Bone marrow (tissue), 2 donors: ENCODE measurements around the gene AMACR.

Source experiments
- DNase-seq, 2 donors: peaks; one replicate each; lab custom pipeline; 2025; lab: John Stamatoyannopoulos, UW

AMACR gene

GRCh38 chr5:34007201-34007620, 639 bp downstream of the AMACR start:
- no peak for DNase-seq

- DNase-seq, result no peak
Observed at GRCh38 chr5:34005681-34006080, 2.2 kb downstream of the AMACR start.

- no peak for DNase-seq
Observed at GRCh38 chr5:34005211-34005610, 2.6 kb downstream of the AMACR start.

- DNase-seq, result no peak
Observed at GRCh38 chr5:34003941-34004340, 3.9 kb downstream of the AMACR start.

- DNase-seq, result no peak
Observed at GRCh38 chr5:34002629-34003328, 5.1 kb downstream of the AMACR start.

GRCh38 chr5:34001241-34001841, 6.5 kb downstream of the AMACR start:
- DNase-seq, result no peak

- no peak for DNase-seq
Observed at GRCh38 chr5:33999978-34000377, 7.9 kb downstream of the AMACR start.

- peak in 1 of 2 donors; percentile 29 for DNase-seq
Observed at GRCh38 chr5:33997331-33997983, 10.4 kb downstream of the AMACR start.

GRCh38 chr5:33995865-33996264, 12.0 kb downstream of the AMACR start:
- DNase-seq, result no peak

GRCh38 chr5:33994845-33995244, 13.0 kb downstream of the AMACR start:
- DNase-seq, result no peak

- DNase-seq, result no peak
Observed at GRCh38 chr5:33992864-33993263, 15.0 kb downstream of the AMACR start.

- DNase-seq, result no peak
Observed at GRCh38 chr5:33985447-33985846, 22.4 kb downstream of the AMACR start.

- no peak for DNase-seq
Observed at GRCh38 chr5:33984671-33985124, 23.2 kb downstream of the AMACR start, which contains the start of gene SLC45A2. Gene SLC45A2, minus strand, starts transcription at chr5:33984693. Its CDS starts 110 bp downstream, at chr5:33984583.

GRCh38 chr5:33984178-33984577, 23.7 kb downstream of the AMACR start:
- no peak for DNase-seq

- no peak for DNase-seq
Observed at GRCh38 chr5:33981408-33982162, 26.3 kb downstream of the AMACR start.

GRCh38 chr5:33980030-33980429, 27.8 kb downstream of the AMACR start:
- DNase-seq, result no peak

GRCh38 chr5:33978306-33978705, 29.5 kb downstream of the AMACR start:
- DNase-seq, result no peak

- no peak for DNase-seq
Observed at GRCh38 chr5:33976307-33976706, 31.5 kb downstream of the AMACR start.

GRCh38 chr5:33975852-33976251, 32.0 kb downstream of the AMACR start:
- no peak for DNase-seq

GRCh38 chr5:33973271-33973670, 34.6 kb downstream of the AMACR start:
- no peak for DNase-seq

- DNase-seq, result no peak
Observed at GRCh38 chr5:33969572-33970452, 38.0 kb downstream of the AMACR start.
